Hepatic stellate cell (primary cell): Measurements from ENCODE around the gene MED28.
A peak's percentile ranks its signal among the peaks of the same experiment; 100 is the strongest.
"Not testable (repeated sequence)": the region's sequence is repeated elsewhere in the genome, so short reads cannot be mapped to it uniquely, and the experiment has no call there.

Source experiments
- DNase-seq: peaks from one replicate; pipeline ENCODE4 v3.0.0; 2011; ENCODE audit warnings: low spot score

The MED28 gene

GRCh38 chr4:17618926-17619325 lies 4.5 kb downstream of the MED28 start:
- DNase-seq = no peak

- no peak for DNase-seq
Measured at GRCh38 chr4:17619416-17620105, 5.1 kb downstream of the MED28 start.

GRCh38 chr4:17623451-17624001 lies 9.1 kb downstream of the MED28 start:
- DNase-seq = no peak

GRCh38 chr4:17624821-17625220 lies 10.4 kb downstream of the MED28 start:
- DNase-seq = no peak

GRCh38 chr4:17630228-17630627 lies 15.8 kb downstream of the MED28 start:
- DNase-seq = no peak

GRCh38 chr4:17633600-17633999 lies 19.2 kb downstream of the MED28 start:
- no peak for DNase-seq

GRCh38 chr4:17635056-17635455 lies 20.6 kb downstream of the MED28 start:
- DNase-seq = no peak

GRCh38 chr4:17636341-17636695 lies 21.9 kb downstream of the MED28 start:
- no peak for DNase-seq

GRCh38 chr4:17636696-17637622 lies 22.5 kb downstream of the MED28 start:
- DNase-seq = peak; percentile 78

GRCh38 chr4:17639136-17639535 lies 24.7 kb downstream of the MED28 start:
- DNase-seq = no peak

GRCh38 chr4:17642398-17642783 lies 27.9 kb downstream of the MED28 start:
- no peak for DNase-seq

- DNase-seq = no peak
Measured at GRCh38 chr4:17646693-17647092, 32.3 kb downstream of the MED28 start.

- no peak for DNase-seq
Measured at GRCh38 chr4:17647176-17647806, 32.9 kb downstream of the MED28 start.

GRCh38 chr4:17647927-17648326 lies 33.5 kb downstream of the MED28 start:
- no peak for DNase-seq

GRCh38 chr4:17650406-17650805 lies 36.0 kb downstream of the MED28 start:
- no peak for DNase-seq

GRCh38 chr4:17654701-17655100 lies 40.3 kb downstream of the MED28 start:
- DNase-seq = no peak

- no peak for DNase-seq
Measured at GRCh38 chr4:17657090-17657489, 42.6 kb downstream of the MED28 start.

- no peak for DNase-seq
Measured at GRCh38 chr4:17657849-17658248, 43.4 kb downstream of the MED28 start.

GRCh38 chr4:17659196-17659595 lies 44.8 kb downstream of the MED28 start:
- DNase-seq = not testable (repeated sequence)

- no peak for DNase-seq
Measured at GRCh38 chr4:17662694-17663093, 48.3 kb downstream of the MED28 start.

- DNase-seq = no peak
Measured at GRCh38 chr4:17664755-17665154, 50.3 kb downstream of the MED28 start.

- no peak for DNase-seq
Measured at GRCh38 chr4:17665346-17665745, 50.9 kb downstream of the MED28 start.

GRCh38 chr4:17665852-17666251 lies 51.4 kb downstream of the MED28 start:
- DNase-seq = no peak
